PFSK-1 (cell line): Measurements from ENCODE around the gene MSL1.

Source experiments
- POLR2AphosphoS5 ChIP-seq: IDR thresholded peaks from 2 replicates; pipeline ENCODE4 v1.6.1; 2012; ENCODE audit warnings: low read depth, mild to moderate bottlenecking, control low read depth, low read length, moderate library complexity
- REST ChIP-seq, 2 experiments: IDR thresholded peaks; 2 replicates each; pipeline versions ENCODE4 v1.6.1 to v1.8.0; 2011 to 2012; ENCODE audit warnings: low read depth in 2 of 2, low read length in 2 of 2, control low read depth in 1 of 2, inconsistent platforms in 1 of 2, mild to moderate bottlenecking in 1 of 2, moderate library complexity in 1 of 2; ENCODE audit not compliant: insufficient read depth in 1 of 2
- SIN3A ChIP-seq: IDR thresholded peaks from 2 replicates; pipeline ENCODE4 v1.6.1; 2012; ENCODE audit warnings: mild to moderate bottlenecking, low read length, moderate library complexity, borderline replicate concordance; ENCODE audit not compliant: insufficient read depth

GRCh38 chr17:40174514-40174913, 52.7 kb downstream of the MSL1 start:
- TF ChIP-seq POLR2AphosphoS5 (no peak), REST (IDR thresholded peaks at IDR 0.05; ENCODE audit: insufficient read depth in 1 of 2, low read depth in 2 of 2, low read length in 2 of 2) (no peak), SIN3A (no peak)
